Psoas muscle (tissue), 8 donors: Measurements from ENCODE around the gene CD19. TPM values are rescaled to one million over a fixed set of nuclear protein-coding genes. Genes with fewer than 3 reads are reported as not detected.

ENCODE experiments used
- ATAC-seq, 4 donors: fragments of 200-7000 bp; cut with Tn5 transposase; one replicate each; pipeline ENCODE4 v1.9.1; 2020; ENCODE audit warnings: moderate library complexity in 3 of 4, mild to moderate bottlenecking in 2 of 4
- DNase-seq, 2 donors: peaks; one replicate each; pipeline ENCODE4 v3.0.0-alpha.2; 2020
- H3K27ac ChIP-seq: fragments of 200-600 bp; one replicate; pipeline ENCODE4 v1.8.0; 2022
- H3K27me3 ChIP-seq, 3 donors: fragments of 200-600 bp in 1 of 3; one replicate each; pipeline versions ENCODE4 v1.6.1 to v1.8.0; 2013 to 2022; ENCODE audit warnings: low read length in 2 of 3, mild to moderate bottlenecking in 2 of 3, moderate library complexity in 1 of 3; ENCODE audit not compliant: insufficient read depth in 3 of 3
- H3K36me3 ChIP-seq, 2 donors: fragments of 200-600 bp in 1 of 2; one replicate each; pipeline versions ENCODE4 v1.6.1 to v1.8.0; 2013 to 2022; ENCODE audit warnings: low read depth in 1 of 2, mild to moderate bottlenecking in 1 of 2, moderate library complexity in 1 of 2; ENCODE audit not compliant: insufficient read depth in 1 of 2
- H3K4me1 ChIP-seq: fragments of 200-600 bp; one replicate; pipeline ENCODE4 v1.8.0; 2022
- H3K4me3 ChIP-seq: fragments of 200-600 bp; one replicate; pipeline ENCODE4 v1.8.0; 2022; ENCODE audit warnings: mild to moderate bottlenecking
- H3K9me3 ChIP-seq: fragments of 200-600 bp; one replicate; pipeline ENCODE4 v1.8.0; 2022
- CTCF ChIP-seq: fragments of 200-600 bp; IDR thresholded peaks from one replicate; pipeline ENCODE4 v1.8.0; 2022; ENCODE audit warnings: antibody characterized with exemption
- WGBS, 3 donors: extraction: QIAGEN DNeasy Blood & Tissue Kit; methylation state at CpG; one replicate each; pipeline versions ENCODE4 v1.1.6 to v1.1.7; 2013; 5-methylcytosine and 5-hydroxymethylcytosine counted together
- intact Hi-C, 2 donors: fragments of 100-400 bp; cut with DNase I; formaldehyde crosslinking; loops; one replicate each; pipeline versions ENCODE4 v1.11.0 to v1.14.2; 2022
- polyA plus RNA-seq, 3 donors: library from polyadenylated mRNA; stranded (reverse); fragments of 200-250 nt; gene quantifications; one replicate each; pipeline ENCODE4 v1.2.3, GENCODE V29; 2013
- total RNA-seq, 4 donors: library from RNA; stranded (reverse); fragmentation: NEBNext Ultra II Directional in 2 of 4; extraction: Animal tissue kit (Norgen Biotek cat#: 25700) in 2 of 4; gene quantifications; one replicate each; pipeline versions ENCODE4 v1.2.1 to v1.2.4, GENCODE V29; 2021 to 2023
- donor health status: healthy with polysubstance abuse.
- donor health status: DM: no; HTN: no; CAD: no; lungs with moderate emphysema.
- donor health status: Bipolar disorder and iron deficiency.
- donor health status: healthy.
- donor health status: DM: yes; HTN: yes; CAD: no.
- donor health status: DM: no; HTN: no; CAD: no.
- donor health status: DM: no; HTN: no; CAD: no.
- donor health status: DM: yes; HTN: yes; CAD: no.

The CD19 gene
- total and polyA plus RNA-seq, 7 donors = 0.10 to 0.32 (median 0.15) TPM; not detected in 3

GRCh38 chr16:28935346-28935745 is 3.6 kb downstream of the CD19 start:
- DNase-seq (no peak), ATAC-seq (no peak)
- Histone ChIP-seq H3K27me3 (no peaks in the 10 kb centered on the region), H3K9me3 (no peaks in the 10 kb centered on the region), H3K27ac (no peak overlapping the region), H3K4me3 (no peak overlapping the region), H3K36me3 (no peaks in the 10 kb centered on the region), H3K4me1 (no peaks in the 10 kb centered on the region)
- 89 to 94% (median 94%) methylated on average over 4 of the region's 4 CpGs for WGBS, 3 donors
- intact Hi-C loops = no loop called here
- TF ChIP-seq CTCF = no peak

GRCh38 chr16:28935924-28936783 is 4.4 kb downstream of the CD19 start:
- Histone ChIP-seq H3K9me3 (no peaks in the 10 kb centered on the region), H3K27me3 (no peaks in the 10 kb centered on the region), H3K27ac (peak overlapping the region; percentile 2), H3K4me1 (no peaks in the 10 kb centered on the region), H3K36me3 (no peaks in the 10 kb centered on the region), H3K4me3 (peak overlapping the region; percentile 55)
- ATAC-seq (peak; percentile 97 to 99 (median 98)), DNase-seq (peak; percentile 83 to 94)
- no peak for TF ChIP-seq CTCF
- intact Hi-C loops = no loop called here
- 25 to 27% (median 26%) methylated on average over 36 of the region's 36 CpGs for WGBS, 3 donors

- Histone ChIP-seq H3K4me1 (no peaks in the 10 kb centered on the region), H3K36me3 (no peaks in the 10 kb centered on the region), H3K27ac (no peak overlapping the region), H3K9me3 (no peaks in the 10 kb centered on the region), H3K4me3 (peak overlapping the region; percentile 55), H3K27me3 (no peaks in the 10 kb centered on the region)
- WGBS, 3 donors = 69 to 77% (median 71%) methylated on average over 26 of the region's 26 CpGs
- intact Hi-C loops = no loop called here
- no peak for DNase-seq
- TF ChIP-seq CTCF = no peak
- ATAC-seq = peak in 2 of 4 donors; percentile 5 to 10
Measured at GRCh38 chr16:28936784-28937155, 5.0 kb downstream of the CD19 start.

GRCh38 chr16:28937222-28937876 is 5.6 kb downstream of the CD19 start:
- DNase-seq (no peak), ATAC-seq (no peak)
- intact Hi-C loops = no loop called here
- H3K4me1 ChIP-seq = no peaks in the 10 kb centered on the region
- 71 to 77% (median 72%) methylated on average over 14 of the region's 14 CpGs for WGBS, 3 donors
- no peak overlapping the region for H3K27ac ChIP-seq
- H3K4me3 ChIP-seq = no peak overlapping the region
- no peak for TF ChIP-seq CTCF
- H3K36me3 ChIP-seq = no peaks in the 10 kb centered on the region
- H3K9me3 ChIP-seq = no peaks in the 10 kb centered on the region
- no peaks in the 10 kb centered on the region for H3K27me3 ChIP-seq
